ENCODE results near the gene MROH2A.
"Not testable (repeated sequence)": the region's sequence is repeated elsewhere in the genome, so short reads cannot be mapped to it uniquely, and the experiment has no call there.

The MROH2A gene

DNA sequence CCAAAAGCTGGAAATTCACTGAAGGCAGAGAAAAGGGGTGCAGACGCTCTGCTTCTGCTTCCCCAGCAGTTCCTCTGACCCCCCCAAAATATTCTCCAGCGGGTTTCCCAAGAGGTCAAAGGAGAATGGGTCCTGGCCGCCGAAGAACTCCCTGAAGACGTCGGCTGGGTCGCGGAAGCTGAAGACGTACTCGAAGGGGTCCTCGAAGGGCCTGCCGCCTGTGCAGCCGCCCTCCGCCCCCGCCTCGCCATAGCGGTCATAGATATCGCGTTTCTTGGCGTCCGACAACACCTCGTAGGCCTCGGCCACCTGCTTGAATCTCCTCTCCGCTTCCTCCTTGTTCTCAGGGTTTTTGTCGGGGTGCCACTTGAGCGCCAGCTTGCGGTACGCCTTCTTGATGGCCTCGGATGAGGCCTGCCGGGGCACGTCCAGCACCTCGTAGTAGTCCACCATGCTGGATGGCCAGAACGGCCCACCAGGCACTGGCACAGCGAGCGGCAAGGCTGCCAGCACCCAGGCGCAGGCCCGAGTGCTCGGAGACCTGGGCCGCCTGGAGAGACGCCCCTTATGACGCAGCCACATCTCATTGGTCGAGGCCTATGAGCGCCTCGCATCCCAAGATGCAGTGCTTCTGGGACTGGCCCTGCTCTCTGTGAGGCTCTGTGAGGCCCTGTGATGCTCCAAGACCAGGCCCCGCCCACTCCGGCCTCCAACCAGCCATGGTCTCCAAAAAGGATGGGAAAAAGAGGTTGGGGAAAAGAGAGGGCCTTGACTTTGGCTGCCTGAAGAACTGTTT is 34.5 kb upstream of the MROH2A start:
- no peaks in the 10 kb centered on the region for H3K4me1 ChIP-seq (ENCODE audit: control insufficient read depth in 1 of 2, insufficient read depth in 2 of 2, low read length in 2 of 2)
- H3K9ac ChIP-seq (ENCODE audit: low read length), result no peak overlapping the region
- H3K4me2 ChIP-seq (ENCODE audit: low read length), result no peak overlapping the region
- no peak overlapping the region for H3K18ac ChIP-seq (ENCODE audit: low read length)
- H3K27me3 ChIP-seq (ENCODE audit: insufficient read depth, low read length), result no peaks in the 10 kb centered on the region
- no peak overlapping the region for H2AK5ac ChIP-seq (ENCODE audit: low read length)
- H4K8ac ChIP-seq (ENCODE audit: low read depth, low read length), result no peak overlapping the region
- no peak overlapping the region for H2AFZ ChIP-seq (ENCODE audit: insufficient read depth, low read length, poor library complexity)
- H2BK12ac ChIP-seq (ENCODE audit: low read length), result no peak overlapping the region
- no peak overlapping the region for H3K14ac ChIP-seq (ENCODE audit: low read length)
- H3K4me3 ChIP-seq (ENCODE audit: low read depth, low read length), result no peak overlapping the region
- no peaks in the 10 kb centered on the region for H3K36me3 ChIP-seq (ENCODE audit: control insufficient read depth in 1 of 2, insufficient read depth in 2 of 2, low read length in 2 of 2)
- no peaks in the 10 kb centered on the region for H3K79me2 ChIP-seq (ENCODE audit: control insufficient read depth, insufficient read depth, low read length, poor library complexity)
- no peak overlapping the region for H4K91ac ChIP-seq (ENCODE audit: low read depth, low read length)
- H2BK120ac ChIP-seq (ENCODE audit: insufficient read depth, low read length, poor library complexity), result no peak overlapping the region
- H3K9me3 ChIP-seq (ENCODE audit: insufficient read depth, low read depth, low read length), result peaks cover 9% of the 10 kb centered on the region
- H3K79me1 ChIP-seq (ENCODE audit: low read length), result no peaks in the 10 kb centered on the region
- H3K4ac ChIP-seq (ENCODE audit: low read depth, low read length), result no peak overlapping the region
- no peak overlapping the region for H4K12ac ChIP-seq (ENCODE audit: low read depth, low read length)
- no peak overlapping the region for H3K23ac ChIP-seq (ENCODE audit: low read length)
- DNase-seq, result no peak
- H2BK5ac ChIP-seq (ENCODE audit: low read depth, low read length, poor library complexity), result no peak overlapping the region
- no peak overlapping the region for H3K27ac ChIP-seq (ENCODE audit: low read depth, low read length)
- WGBS (ENCODE audit: extremely low coverage, insufficient coverage, insufficient read length), result no CpG with 5 or more reads among the region's 46 CpGs

DNA sequence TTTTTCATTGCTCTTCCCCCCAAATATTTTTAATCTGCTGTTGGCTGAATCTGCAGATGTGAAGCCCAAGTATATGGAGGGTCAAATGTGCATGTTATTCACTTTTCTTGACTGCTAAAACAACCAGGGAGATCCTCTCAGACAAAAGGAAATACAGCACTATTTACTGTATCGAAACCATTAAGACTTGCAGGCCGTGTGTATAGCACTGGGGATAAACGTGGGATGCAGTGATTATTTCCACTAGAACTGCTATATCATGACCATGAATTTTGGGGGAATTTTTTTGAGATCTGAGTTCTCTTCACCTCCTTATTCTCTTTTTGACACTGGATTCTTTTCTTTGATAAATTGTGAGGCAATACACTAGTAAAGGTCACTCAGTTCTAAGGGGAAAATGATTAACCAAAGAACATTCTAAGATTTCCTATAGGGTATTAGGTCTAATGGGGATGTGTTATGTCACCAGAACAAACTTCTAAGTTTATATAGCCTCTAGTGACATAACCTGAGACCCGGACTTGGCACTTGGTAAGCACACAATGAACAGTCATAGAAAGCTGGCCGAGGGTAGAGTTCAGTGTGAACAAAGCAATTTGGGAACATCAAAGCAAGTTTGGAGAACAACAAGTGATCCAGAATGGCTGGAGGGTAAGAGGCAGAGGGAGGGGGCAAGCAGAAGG is 32.9 kb upstream of the MROH2A start:
- H3K14ac ChIP-seq (ENCODE audit: low read length), result no peak overlapping the region
- H3K23ac ChIP-seq (ENCODE audit: low read length), result no peak overlapping the region
- no peak overlapping the region for H3K4me2 ChIP-seq (ENCODE audit: low read length)
- H3K36me3 ChIP-seq (ENCODE audit: control insufficient read depth in 1 of 2, insufficient read depth in 2 of 2, low read length in 2 of 2), result no peaks in the 10 kb centered on the region
- no CpG with 5 or more reads among the region's 5 CpGs for WGBS (ENCODE audit: extremely low coverage, insufficient coverage, insufficient read length)
- H3K79me1 ChIP-seq (ENCODE audit: low read length), result no peaks in the 10 kb centered on the region
- H3K9ac ChIP-seq (ENCODE audit: low read length), result no peak overlapping the region
- H2BK12ac ChIP-seq (ENCODE audit: low read length), result no peak overlapping the region
- no peak overlapping the region for H2AFZ ChIP-seq (ENCODE audit: insufficient read depth, low read length, poor library complexity)
- no peak overlapping the region for H4K91ac ChIP-seq (ENCODE audit: low read depth, low read length)
- no peak overlapping the region for H3K4ac ChIP-seq (ENCODE audit: low read depth, low read length)
- H2AK5ac ChIP-seq (ENCODE audit: low read length), result no peak overlapping the region
- no peaks in the 10 kb centered on the region for H3K79me2 ChIP-seq (ENCODE audit: control insufficient read depth, insufficient read depth, low read length, poor library complexity)
- H3K4me1 ChIP-seq (ENCODE audit: control insufficient read depth in 1 of 2, insufficient read depth in 2 of 2, low read length in 2 of 2), result no peaks in the 10 kb centered on the region
- H3K27ac ChIP-seq (ENCODE audit: low read depth, low read length), result no peak overlapping the region
- H2BK5ac ChIP-seq (ENCODE audit: low read depth, low read length, poor library complexity), result no peak overlapping the region
- H3K27me3 ChIP-seq (ENCODE audit: insufficient read depth, low read length), result no peaks in the 10 kb centered on the region
- no peak overlapping the region for H3K18ac ChIP-seq (ENCODE audit: low read length)
- no peak for DNase-seq
- H4K8ac ChIP-seq (ENCODE audit: low read depth, low read length), result no peak overlapping the region
- H2BK120ac ChIP-seq (ENCODE audit: insufficient read depth, low read length, poor library complexity), result no peak overlapping the region
- peaks cover 10% of the 10 kb centered on the region for H3K9me3 ChIP-seq (ENCODE audit: insufficient read depth, low read depth, low read length)
- H4K12ac ChIP-seq (ENCODE audit: low read depth, low read length), result no peak overlapping the region
- no peak overlapping the region for H3K4me3 ChIP-seq (ENCODE audit: low read depth, low read length)

DNA sequence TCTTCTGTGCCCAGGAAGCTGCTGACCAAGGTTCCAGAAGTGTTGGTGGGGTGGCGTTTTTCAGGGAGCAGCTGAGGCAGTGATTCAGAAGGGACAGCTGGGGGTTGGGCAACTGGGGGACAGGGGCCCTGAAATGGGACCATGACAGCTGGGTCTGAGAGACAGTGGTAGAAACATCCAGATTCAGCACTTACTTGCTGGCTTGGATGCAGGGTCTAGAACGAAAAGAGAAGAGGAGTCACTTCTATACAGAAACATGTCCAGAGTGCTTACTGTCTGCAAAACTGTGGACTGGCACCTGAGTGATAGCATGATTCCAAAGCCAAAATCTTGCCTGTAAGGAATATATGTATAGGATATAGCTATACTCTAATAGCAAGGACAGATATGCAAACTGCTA is 32.3 kb upstream of the MROH2A start:
- not testable (repeated sequence) for H2BK5ac ChIP-seq (ENCODE audit: low read depth, low read length, poor library complexity); H3K14ac ChIP-seq (ENCODE audit: low read length); H4K8ac ChIP-seq (ENCODE audit: low read depth, low read length); H2AK5ac ChIP-seq (ENCODE audit: low read length); H3K36me3 ChIP-seq (ENCODE audit: control insufficient read depth in 1 of 2, insufficient read depth in 2 of 2, low read length in 2 of 2); DNase-seq; H3K18ac ChIP-seq (ENCODE audit: low read length); H2AFZ ChIP-seq (ENCODE audit: insufficient read depth, low read length, poor library complexity); H4K12ac ChIP-seq (ENCODE audit: low read depth, low read length); H2BK120ac ChIP-seq (ENCODE audit: insufficient read depth, low read length, poor library complexity); H2BK12ac ChIP-seq (ENCODE audit: low read length); H3K79me2 ChIP-seq (ENCODE audit: control insufficient read depth, insufficient read depth, low read length, poor library complexity); H3K4me3 ChIP-seq (ENCODE audit: low read depth, low read length); H3K4ac ChIP-seq (ENCODE audit: low read depth, low read length); H3K9ac ChIP-seq (ENCODE audit: low read length); H3K4me2 ChIP-seq (ENCODE audit: low read length); H3K4me1 ChIP-seq (ENCODE audit: control insufficient read depth in 1 of 2, insufficient read depth in 2 of 2, low read length in 2 of 2); H3K27me3 ChIP-seq (ENCODE audit: insufficient read depth, low read length); H3K79me1 ChIP-seq (ENCODE audit: low read length); H4K91ac ChIP-seq (ENCODE audit: low read depth, low read length); H3K27ac ChIP-seq (ENCODE audit: low read depth, low read length); H3K23ac ChIP-seq (ENCODE audit: low read length)
- peaks cover 14% of the 10 kb centered on the region for H3K9me3 ChIP-seq (ENCODE audit: insufficient read depth, low read depth, low read length)
- whole genome bisulfite sequencing (ENCODE audit: extremely low coverage, insufficient coverage, insufficient read length), result no CpG with 5 or more reads among the region's 2 CpGs

DNA sequence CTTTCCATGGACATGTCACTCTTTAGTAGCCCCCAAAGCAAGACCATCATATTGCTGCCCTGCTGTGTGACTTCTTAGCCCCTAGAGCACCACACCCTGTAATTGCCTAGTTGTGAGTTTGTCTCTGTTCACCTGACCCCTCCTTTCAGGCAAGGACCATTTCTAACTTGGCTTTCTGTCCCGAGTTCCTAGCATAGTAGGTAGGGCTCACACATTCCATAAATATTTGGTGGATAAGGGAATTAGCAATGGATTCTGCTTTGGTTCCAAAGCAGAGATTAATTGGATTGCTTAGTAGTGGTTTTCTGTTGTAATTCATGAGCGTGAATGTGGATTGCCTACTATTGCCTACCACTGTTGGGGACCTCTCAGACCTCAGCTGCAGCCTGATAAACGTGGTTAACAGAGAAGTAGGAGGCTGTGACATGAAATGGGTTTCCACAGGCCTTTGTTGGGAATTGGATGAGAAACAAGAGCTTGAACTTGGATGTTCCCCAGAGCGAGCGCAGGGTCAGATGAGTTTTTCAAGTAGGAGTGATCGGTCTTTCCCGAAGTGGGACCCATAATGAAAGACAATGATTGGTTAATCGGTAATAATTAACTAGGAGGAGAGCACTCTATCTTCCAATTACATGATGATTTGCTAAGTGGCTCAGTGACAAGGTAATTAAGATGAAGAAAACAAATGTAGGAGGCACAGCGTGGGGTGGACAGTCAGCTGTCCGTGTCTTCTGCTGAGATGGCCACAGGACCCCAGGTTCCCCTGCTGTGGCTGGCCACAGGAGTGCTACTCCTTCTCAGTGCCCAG is 31.5 kb upstream of the MROH2A start:
- H3K14ac ChIP-seq (ENCODE audit: low read length), result no peak overlapping the region
- H3K27me3 ChIP-seq (ENCODE audit: insufficient read depth, low read length), result no peaks in the 10 kb centered on the region
- no peak overlapping the region for H2BK120ac ChIP-seq (ENCODE audit: insufficient read depth, low read length, poor library complexity)
- no CpG with 5 or more reads among the region's 10 CpGs for WGBS (ENCODE audit: extremely low coverage, insufficient coverage, insufficient read length)
- no peak overlapping the region for H2AFZ ChIP-seq (ENCODE audit: insufficient read depth, low read length, poor library complexity)
- H3K36me3 ChIP-seq (ENCODE audit: control insufficient read depth in 1 of 2, insufficient read depth in 2 of 2, low read length in 2 of 2), result no peaks in the 10 kb centered on the region
- no peaks in the 10 kb centered on the region for H3K79me2 ChIP-seq (ENCODE audit: control insufficient read depth, insufficient read depth, low read length, poor library complexity)
- H4K91ac ChIP-seq (ENCODE audit: low read depth, low read length), result no peak overlapping the region
- H3K23ac ChIP-seq (ENCODE audit: low read length), result no peak overlapping the region
- H3K4me1 ChIP-seq (ENCODE audit: control insufficient read depth in 1 of 2, insufficient read depth in 2 of 2, low read length in 2 of 2), result no peaks in the 10 kb centered on the region
- no peak overlapping the region for H4K12ac ChIP-seq (ENCODE audit: low read depth, low read length)
- no peak overlapping the region for H3K4ac ChIP-seq (ENCODE audit: low read depth, low read length)
- H2BK5ac ChIP-seq (ENCODE audit: low read depth, low read length, poor library complexity), result no peak overlapping the region
- H3K18ac ChIP-seq (ENCODE audit: low read length), result no peak overlapping the region
- peaks cover 15% of the 10 kb centered on the region for H3K9me3 ChIP-seq (ENCODE audit: insufficient read depth, low read depth, low read length)
- H3K4me3 ChIP-seq (ENCODE audit: low read depth, low read length), result no peak overlapping the region
- H2BK12ac ChIP-seq (ENCODE audit: low read length), result no peak overlapping the region
- H4K8ac ChIP-seq (ENCODE audit: low read depth, low read length), result no peak overlapping the region
- no peaks in the 10 kb centered on the region for H3K79me1 ChIP-seq (ENCODE audit: low read length)
- no peak overlapping the region for H2AK5ac ChIP-seq (ENCODE audit: low read length)
- H3K9ac ChIP-seq (ENCODE audit: low read length), result no peak overlapping the region
- H3K27ac ChIP-seq (ENCODE audit: low read depth, low read length), result no peak overlapping the region
- H3K4me2 ChIP-seq (ENCODE audit: low read length), result no peak overlapping the region
- DNase-seq, result no peak
